H1 (cell line): ENCODE data around the gene CPA1. TPM values are rescaled to one million over a fixed set of nuclear protein-coding genes. Genes with fewer than 3 reads are reported as not detected.

Experiments
- CTCF ChIA-PET: fragments of 300-600 bp; sonication (Branson Sonifier 250); formaldehyde crosslinking; loops from one replicate; lab custom pipeline; 2021; ENCODE audit not compliant: partially characterized antibody; lab: Charles Lee
- POLR2A ChIA-PET: fragments of 300-600 bp; sonication (Branson Sonifier 250); formaldehyde crosslinking; loops from one replicate; lab custom pipeline; 2021; ENCODE audit warnings: inconsistent platforms; ENCODE audit not compliant: partially characterized antibody; lab: Charles Lee
- DNase-seq, 2 experiments: peaks; one replicate each; pipeline versions ENCODE4 v3.0.0 to v3.0.0-alpha.2; 2010 to 2022; ENCODE audit warnings: low spot score in 2 of 2, low read depth in 1 of 2, mixed read lengths in 1 of 2
- FAIRE-seq: peaks from 2 replicates; lab custom pipeline; 2011; peaks lifted over from hg19 to GRCh38; lab: Jason Lieb, UNC
- H2AFZ ChIP-seq: 2 replicates; pipeline ENCODE4 v1.8.1; 2012; ENCODE audit warnings: low read length, inconsistent platforms
- H2AK5ac ChIP-seq: 2 replicates; pipeline ENCODE4 v1.6.1; 2013; ENCODE audit warnings: low read depth, low read length
- H2BK120ac ChIP-seq: replicated peaks from 2 replicates; pipeline ENCODE3; 2013; ENCODE audit warnings: low read depth, low read length, inconsistent platforms
- H2BK12ac ChIP-seq: 2 replicates; pipeline ENCODE4 v1.6.1; 2013; ENCODE audit warnings: low read depth, low read length
- H2BK15ac ChIP-seq: 2 replicates; pipeline ENCODE4 v1.6.1; 2013; ENCODE audit warnings: low read length
- H2BK20ac ChIP-seq: 2 replicates; pipeline ENCODE4 v1.6.1; 2013; ENCODE audit warnings: low read length
- H2BK5ac ChIP-seq: 2 replicates; pipeline ENCODE4 v1.6.1; 2013; ENCODE audit warnings: low read depth, low read length
- H3K14ac ChIP-seq: 2 replicates; pipeline ENCODE4 v1.6.1; 2013; ENCODE audit warnings: inconsistent platforms; ENCODE audit not compliant: insufficient read length
- H3K18ac ChIP-seq: 2 replicates; pipeline ENCODE4 v1.6.1; 2013; ENCODE audit warnings: low read length; ENCODE audit errors: extremely low read depth
- H3K23ac ChIP-seq: 2 replicates; pipeline ENCODE4 v1.6.1; 2013; ENCODE audit warnings: inconsistent platforms; ENCODE audit not compliant: insufficient read length
- H3K23me2 ChIP-seq: 2 replicates; pipeline ENCODE4 v1.6.1; 2013; ENCODE audit warnings: low read depth, low read length
- H3K27ac ChIP-seq: 2 replicates; pipeline ENCODE4 v1.6.1; 2011; ENCODE audit warnings: low read depth, low read length, inconsistent platforms
- H3K27me3 ChIP-seq, 4 experiments: replicated peaks in 1 of 4; 1 replicate in 1 of 4; 2 replicates in 3 of 4; pipeline versions ENCODE4 v1.6.1 to v1.8.1; 2011 to 2013; ENCODE audit warnings: low read length in 3 of 4, mild to moderate bottlenecking in 3 of 4, inconsistent platforms in 2 of 4, mixed read lengths in 2 of 4, moderate library complexity in 1 of 4; ENCODE audit not compliant: control insufficient read depth in 3 of 4, insufficient read depth in 3 of 4; ENCODE audit errors: extremely low read depth in 1 of 4
- H3K36me3 ChIP-seq, 4 experiments: 2 replicates each; pipeline versions ENCODE4 v1.6.1 to v1.8.1; 2011 to 2013; ENCODE audit warnings: mild to moderate bottlenecking in 4 of 4, low read length in 3 of 4, moderate library complexity in 2 of 4, control low read depth in 1 of 4, inconsistent platforms in 1 of 4; ENCODE audit not compliant: insufficient read depth in 4 of 4, control insufficient read depth in 2 of 4
- H3K4ac ChIP-seq: replicated peaks from 2 replicates; pipeline ENCODE3; 2013; ENCODE audit warnings: low read length, low read depth, mixed read lengths, inconsistent platforms; ENCODE audit not compliant: insufficient read length
- H3K4me1 ChIP-seq, 4 experiments: replicated peaks in 1 of 4; 1 replicate in 1 of 4; 2 replicates in 3 of 4; pipeline versions ENCODE4 v1.6.1 to v1.8.1; 2011 to 2013; ENCODE audit warnings: low read length in 3 of 4, inconsistent platforms in 2 of 4, mixed read lengths in 1 of 4; ENCODE audit not compliant: insufficient read depth in 4 of 4, control insufficient read depth in 3 of 4
- H3K4me2 ChIP-seq, 2 experiments: 2 replicates each; pipeline versions ENCODE4 v1.6.1 to v1.8.1; 2011 to 2013; ENCODE audit warnings: low read depth in 2 of 2, low read length in 2 of 2, control low read depth in 1 of 2, inconsistent platforms in 1 of 2, mild to moderate bottlenecking in 1 of 2; ENCODE audit not compliant: insufficient read depth in 1 of 2
- H3K4me3 ChIP-seq, 4 experiments: fragments of 200-600, 300-600 bp in 1 of 4; sonication (generic), shearing (Covaris generic), sonication (Bioruptor Twin) in 1 of 4; 2 replicates each; pipeline versions ENCODE4 v1.5.1 to v1.8.1; 2011 to 2016; ENCODE audit warnings: low read length in 4 of 4, low read depth in 3 of 4, control low read depth in 2 of 4, inconsistent platforms in 2 of 4, mild to moderate bottlenecking in 2 of 4, mixed read lengths in 1 of 4, moderate library complexity in 1 of 4; ENCODE audit not compliant: insufficient read depth in 2 of 4; ENCODE audit errors: extremely low read depth in 1 of 4
- H3K56ac ChIP-seq: replicated peaks from 2 replicates; pipeline ENCODE3; 2013; ENCODE audit warnings: low read depth, mild to moderate bottlenecking, mixed read lengths, low read length, inconsistent platforms; ENCODE audit not compliant: insufficient read length
- H3K79me1 ChIP-seq: 2 replicates; pipeline ENCODE4 v1.6.1; 2013; ENCODE audit warnings: low read depth, low read length, control low read depth
- H3K79me2 ChIP-seq, 2 experiments: 2 replicates each; pipeline versions ENCODE4 v1.6.1 to v1.8.1; 2012 to 2013; ENCODE audit warnings: low read length in 2 of 2, mild to moderate bottlenecking in 2 of 2, inconsistent platforms in 1 of 2; ENCODE audit not compliant: insufficient read depth in 2 of 2, control insufficient read depth in 1 of 2
- H3K9ac ChIP-seq, 4 experiments: replicated peaks in 1 of 4; 1 replicate in 1 of 4; 2 replicates in 3 of 4; pipeline versions ENCODE4 v1.6.1 to v1.8.1; 2011 to 2013; ENCODE audit warnings: low read depth in 3 of 4, low read length in 3 of 4, control low read depth in 2 of 4, mild to moderate bottlenecking in 2 of 4, moderate library complexity in 2 of 4, inconsistent platforms in 1 of 4; ENCODE audit errors: extremely low read depth in 1 of 4
- H3K9me3 ChIP-seq, 2 experiments: 2 replicates each; pipeline versions ENCODE4 v1.6.1 to v1.8.1; 2012 to 2013; ENCODE audit warnings: mild to moderate bottlenecking in 2 of 2, moderate library complexity in 2 of 2, control low read depth in 1 of 2, inconsistent platforms in 1 of 2, low read depth in 1 of 2, low read length in 1 of 2, mixed read lengths in 1 of 2; ENCODE audit not compliant: insufficient read depth in 2 of 2
- H4K20me1 ChIP-seq, 2 experiments: replicated peaks in 1 of 2; 2 replicates each; pipeline versions ENCODE3 to v1.8.1; 2011 to 2013; ENCODE audit warnings: inconsistent platforms in 2 of 2, low read length in 2 of 2, mild to moderate bottlenecking in 1 of 2; ENCODE audit not compliant: insufficient read depth in 2 of 2, control insufficient read depth in 1 of 2
- H4K5ac ChIP-seq: 2 replicates; pipeline ENCODE4 v1.6.1; 2013; ENCODE audit warnings: low read length, low read depth, mixed read lengths, inconsistent platforms; ENCODE audit not compliant: insufficient read length
- H4K8ac ChIP-seq: 2 replicates; pipeline ENCODE4 v1.8.0; 2013; ENCODE audit warnings: mild to moderate bottlenecking, moderate library complexity, low read length, inconsistent platforms; ENCODE audit not compliant: insufficient read depth; ENCODE audit errors: extremely low read depth
- H4K91ac ChIP-seq: replicated peaks from 2 replicates; pipeline ENCODE3; 2013; ENCODE audit warnings: low read length, mixed read lengths, inconsistent platforms; ENCODE audit not compliant: insufficient read length
- WGBS, 2 experiments: shearing (Covaris generic) in 1 of 2; methylation state at CpG; one replicate each; pipeline versions ENCODE4 v1.1.6 to v1.1.7; 2013 to 2015; ENCODE audit warnings: low lambda C conversion rate in 2 of 2, mixed read lengths in 2 of 2, inconsistent platforms in 1 of 2, low coverage in 1 of 2, missing lambda C conversion rate in 1 of 2; ENCODE audit not compliant: insufficient replicate concordance in 2 of 2, insufficient coverage in 1 of 2, insufficient read length in 1 of 2; ENCODE audit errors: extremely low coverage in 1 of 2, missing lambda C conversion rate in 1 of 2; 5-methylcytosine and 5-hydroxymethylcytosine counted together
- polyA plus RNA-seq, 7 experiments: library from polyadenylated mRNA; depleted of rRNA in 3 of 7; stranded (reverse) in 5 of 7; unstranded in 2 of 7; fragments of >200 nt in 5 of 7; fragments of 200-250 nt in 2 of 7; gene quantifications; 1 replicate in 5 of 7; 2 replicates in 1 of 7; 4 replicates in 1 of 7; pipeline versions ENCODE4 v1.2.1 to v1.2.3, GENCODE V29; 2011 to 2013; ENCODE audit warnings: missing spikeins in 2 of 7, mixed read lengths in 2 of 7
- total RNA-seq: library from RNA; stranded (reverse); fragmentation: NEBNext Ultra II Directional; extraction: Animal tissue kit (Norgen Biotek cat#: 25700); gene quantifications from 2 replicates; pipeline ENCODE4 v1.2.1, GENCODE V29; 2021
- TF ChIP-seq, protein P1 (sequence below): IDR thresholded peaks from 2 replicates; pipeline ENCODE4 v1.6.1; 2012; ENCODE audit warnings: low read length, inconsistent platforms
- TF ChIP-seq, protein P2 (sequence below), 3 experiments: IDR thresholded peaks; 1 replicate in 2 of 3; 2 replicates in 1 of 3; pipeline versions ENCODE4 v1.5.1 to v1.6.1; 2011; ENCODE audit warnings: low read length in 3 of 3, mild to moderate bottlenecking in 3 of 3, inconsistent platforms in 2 of 3, low read depth in 1 of 3, moderate library complexity in 1 of 3; ENCODE audit not compliant: insufficient read depth in 1 of 3; ENCODE audit errors: control extremely low read depth in 1 of 3

The CPA1 gene
- total and polyA plus RNA-seq, 2 of the 8 experiments (the other 6 are each of a cell fraction or from before 2014, with no cell fraction given) = not detected

GRCh38 chr7:130337410-130337971 lies 42.8 kb upstream of the CPA1 start:
- TF ChIP-seq, protein P1, sequence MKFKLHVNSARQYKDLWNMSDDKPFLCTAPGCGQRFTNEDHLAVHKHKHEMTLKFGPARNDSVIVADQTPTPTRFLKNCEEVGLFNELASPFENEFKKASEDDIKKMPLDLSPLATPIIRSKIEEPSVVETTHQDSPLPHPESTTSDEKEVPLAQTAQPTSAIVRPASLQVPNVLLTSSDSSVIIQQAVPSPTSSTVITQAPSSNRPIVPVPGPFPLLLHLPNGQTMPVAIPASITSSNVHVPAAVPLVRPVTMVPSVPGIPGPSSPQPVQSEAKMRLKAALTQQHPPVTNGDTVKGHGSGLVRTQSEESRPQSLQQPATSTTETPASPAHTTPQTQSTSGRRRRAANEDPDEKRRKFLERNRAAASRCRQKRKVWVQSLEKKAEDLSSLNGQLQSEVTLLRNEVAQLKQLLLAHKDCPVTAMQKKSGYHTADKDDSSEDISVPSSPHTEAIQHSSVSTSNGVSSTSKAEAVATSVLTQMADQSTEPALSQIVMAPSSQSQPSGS = no peak
- TF ChIP-seq, protein P2, sequence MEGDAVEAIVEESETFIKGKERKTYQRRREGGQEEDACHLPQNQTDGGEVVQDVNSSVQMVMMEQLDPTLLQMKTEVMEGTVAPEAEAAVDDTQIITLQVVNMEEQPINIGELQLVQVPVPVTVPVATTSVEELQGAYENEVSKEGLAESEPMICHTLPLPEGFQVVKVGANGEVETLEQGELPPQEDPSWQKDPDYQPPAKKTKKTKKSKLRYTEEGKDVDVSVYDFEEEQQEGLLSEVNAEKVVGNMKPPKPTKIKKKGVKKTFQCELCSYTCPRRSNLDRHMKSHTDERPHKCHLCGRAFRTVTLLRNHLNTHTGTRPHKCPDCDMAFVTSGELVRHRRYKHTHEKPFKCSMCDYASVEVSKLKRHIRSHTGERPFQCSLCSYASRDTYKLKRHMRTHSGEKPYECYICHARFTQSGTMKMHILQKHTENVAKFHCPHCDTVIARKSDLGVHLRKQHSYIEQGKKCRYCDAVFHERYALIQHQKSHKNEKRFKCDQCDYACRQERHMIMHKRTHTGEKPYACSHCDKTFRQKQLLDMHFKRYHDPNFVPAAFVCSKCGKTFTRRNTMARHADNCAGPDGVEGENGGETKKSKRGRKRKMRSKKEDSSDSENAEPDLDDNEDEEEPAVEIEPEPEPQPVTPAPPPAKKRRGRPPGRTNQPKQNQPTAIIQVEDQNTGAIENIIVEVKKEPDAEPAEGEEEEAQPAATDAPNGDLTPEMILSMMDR (IDR thresholded peaks at IDR 0.05; ENCODE audit: control extremely low read depth in 1 of 3, insufficient read depth in 1 of 3, low read depth in 1 of 3, low read length in 3 of 3) = peak in 1 of 3 experiments; percentile 25; a peak in 1 of 4 replicates
- TF ChIP-seq, all 59 proteins: peak for 1
- Histone ChIP-seq H3K4me3 (no peak overlapping the region), H2BK12ac (peak overlapping the region; percentile 52; the same call in 1 of the 2 replicates), H3K4me2 (0 out of 4 replicates have a peak overlapping the region, but pooled peaks of 1 of the 2 experiments have one; percentile 15), H4K91ac (peak overlapping the region; percentile 92), H3K23me2 (no peaks in the 10 kb centered on the region), H3K36me3 (no peaks in the 10 kb centered on the region), H4K5ac (peak overlapping the region; percentile 48), H3K27ac (no peak overlapping the region), H2AFZ (peak overlapping the region; percentile 91), H3K79me1 (no peaks in the 10 kb centered on the region), H2BK120ac (peak overlapping the region; percentile 82), H4K8ac (peak overlapping the region; percentile 86), H4K20me1 (no peaks in the 10 kb centered on the region), H3K9ac (no peak overlapping the region), H2AK5ac (0 out of 2 replicates have a peak overlapping the region, but pooled peaks have one; percentile 33), H3K79me2 (no peaks in the 10 kb centered on the region), H2BK5ac (peak overlapping the region; percentile 82), H2BK20ac (peak overlapping the region; percentile 96; the same call in 1 of the 2 replicates), H2BK15ac (peak overlapping the region; percentile 40; the same call in 1 of the 2 replicates), H3K9me3 (no peaks in the 10 kb centered on the region), H3K56ac (peak overlapping the region; percentile 2), H3K14ac (no peak overlapping the region), H3K4ac (peak overlapping the region; percentile 65), H3K4me1 (peaks cover 0 to 13% (median 7%) of the 10 kb centered on the region in 4 experiments; a peak in 5 of 7 replicates), H3K18ac (peak overlapping the region; percentile 36), H3K23ac (no peak overlapping the region), H3K27me3 (no peaks in the 10 kb centered on the region)
- no peak for DNase-seq
- WGBS, 2 experiments = 91% methylated on average over 6 of the region's 6 CpGs; no CpG with 5 or more reads in 1 of the 2 experiments
- no peak for FAIRE-seq
- ChIA-PET CTCF (interaction anchor here (0.6 to 1.5 kb wide), 10 partner anchors 8 to 1418 kb away, joined by 3 to 4 read pairs (median 3); no protein-coding TSS in a partner anchor), POLR2A (no interaction called here)
